ENCODE data around the gene DMBT1.

Gene DMBT1

DNA sequence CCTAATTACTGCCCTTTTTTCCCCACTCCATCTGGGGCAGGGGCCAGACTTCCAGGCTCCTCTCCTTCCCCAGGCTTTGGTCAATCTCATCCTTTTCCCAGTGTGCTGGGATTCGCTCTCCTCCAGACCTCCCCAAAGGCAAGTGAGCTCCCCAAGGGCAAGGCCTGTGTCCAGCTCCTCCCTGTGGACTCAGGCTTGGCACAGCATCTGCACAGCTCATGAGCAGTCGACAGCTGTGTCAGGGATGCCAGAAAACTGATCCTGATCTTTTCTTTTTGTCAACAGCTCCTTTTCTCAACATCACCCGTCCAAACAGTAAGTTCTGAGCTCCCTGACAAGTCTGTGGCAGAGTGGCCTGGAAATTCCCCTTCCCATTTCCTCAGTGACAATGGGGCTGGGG is 72.0 kb downstream of the DMBT1 start:
- FAIRE-seq (no peak), DNase-seq (ENCODE audit: insufficient read length, low spot score) (no peak)
- TF ChIP-seq PAX5 (IDR thresholded peaks at IDR 0.05; ENCODE audit: insufficient read depth, low read length, severe bottlenecking) = no peak
- TF ChIP-seq POLR2AphosphoS5 (IDR thresholded peaks at IDR 0.05; ENCODE audit: low read depth, low read length) = no peak
- no peak for TF ChIP-seq POU2F2 (IDR thresholded peaks at IDR 0.05; ENCODE audit: low read depth, low read length)
- TF ChIP-seq POLR2A (IDR thresholded peaks at IDR 0.05; ENCODE audit: low read depth, low read length) = no peak
- no peak for TF ChIP-seq TAF1 (IDR thresholded peaks at IDR 0.05; ENCODE audit: low read depth, low read length)
- no peak for TF ChIP-seq SPI1 (IDR thresholded peaks at IDR 0.05; ENCODE audit: low read depth, low read length)

- FAIRE-seq (no peak), DNase-seq (ENCODE audit: insufficient read length, low spot score) (no peak)
- no peak for TF ChIP-seq POLR2AphosphoS5 (IDR thresholded peaks at IDR 0.05; ENCODE audit: low read depth, low read length)
- TF ChIP-seq POLR2A (IDR thresholded peaks at IDR 0.05; ENCODE audit: low read depth, low read length) = no peak
- TF ChIP-seq SPI1 (IDR thresholded peaks at IDR 0.05; ENCODE audit: low read depth, low read length) = no peak
- no peak for TF ChIP-seq POU2F2 (IDR thresholded peaks at IDR 0.05; ENCODE audit: low read depth, low read length)
- TF ChIP-seq PAX5 (IDR thresholded peaks at IDR 0.05; ENCODE audit: insufficient read depth, low read length, severe bottlenecking) = no peak
- no peak for TF ChIP-seq TAF1 (IDR thresholded peaks at IDR 0.05; ENCODE audit: low read depth, low read length)
Measured at GRCh38 chr10:122636953-122637352, 76.4 kb downstream of the DMBT1 start.

DNA sequence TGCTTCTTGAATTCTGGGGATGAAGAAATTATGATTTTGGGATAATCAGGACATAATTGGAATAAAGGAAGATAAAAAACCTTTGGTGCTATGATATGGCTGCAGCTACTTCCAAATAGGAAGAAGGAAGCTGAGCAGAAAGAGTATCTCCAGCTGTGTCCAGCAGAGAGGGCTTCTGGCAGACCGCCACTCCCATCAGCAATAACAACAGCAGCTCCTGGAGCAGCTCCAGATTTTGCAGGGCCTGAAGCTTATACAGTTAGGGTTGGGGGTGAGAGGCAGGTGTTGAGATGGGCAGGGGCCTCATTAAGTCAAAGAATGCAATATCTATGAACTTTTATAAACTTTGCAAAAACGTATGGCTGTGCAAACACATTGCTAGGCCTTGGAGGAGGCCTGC is 76.8 kb downstream of the DMBT1 start:
- DNase-seq (ENCODE audit: insufficient read length, low spot score) (no peak), FAIRE-seq (no peak)
- no peak for TF ChIP-seq POLR2AphosphoS5 (IDR thresholded peaks at IDR 0.05; ENCODE audit: low read depth, low read length)

- no peak for DNase-seq (ENCODE audit: insufficient read length, low spot score)
Measured at GRCh38 chr10:122638106-122638505, 77.6 kb downstream of the DMBT1 start.

DNA sequence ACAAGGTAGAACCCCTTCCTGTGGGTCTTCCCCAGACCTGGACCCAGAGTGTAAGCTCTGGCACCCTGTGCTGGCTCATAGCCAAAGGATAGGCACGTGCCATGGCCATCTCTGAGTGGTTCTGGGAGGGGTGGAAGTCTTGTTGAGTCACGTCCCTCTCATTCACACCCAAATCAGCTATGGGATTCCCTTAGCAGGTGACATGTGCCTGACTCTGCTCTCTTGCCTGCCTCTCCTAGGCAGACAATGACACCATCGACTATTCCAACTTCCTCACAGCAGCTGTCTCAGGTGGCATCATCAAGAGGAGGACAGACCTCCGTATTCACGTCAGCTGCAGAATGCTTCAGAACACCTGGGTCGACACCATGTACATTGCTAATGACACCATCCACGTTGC is 79.2 kb downstream of the DMBT1 start:
- FAIRE-seq (no peak), DNase-seq (ENCODE audit: insufficient read length, low spot score) (no peak)
- TF ChIP-seq POU2F2 (IDR thresholded peaks at IDR 0.05; ENCODE audit: low read depth, low read length) = no peak
- no peak for TF ChIP-seq POLR2A (IDR thresholded peaks at IDR 0.05; ENCODE audit: low read depth, low read length)
- no peak for TF ChIP-seq TAF1 (IDR thresholded peaks at IDR 0.05; ENCODE audit: low read depth, low read length)
- TF ChIP-seq PAX5 (IDR thresholded peaks at IDR 0.05; ENCODE audit: insufficient read depth, low read length, severe bottlenecking) = no peak
- TF ChIP-seq POLR2AphosphoS5 (IDR thresholded peaks at IDR 0.05; ENCODE audit: low read depth, low read length) = no peak
- no peak for TF ChIP-seq SPI1 (IDR thresholded peaks at IDR 0.05; ENCODE audit: low read depth, low read length)

More at GRCh38 chr10:122638106-122638505, 77.6 kb downstream of the DMBT1 start:
- no peak for FAIRE-seq
- no peak for TF ChIP-seq SPI1 (IDR thresholded peaks at IDR 0.05; ENCODE audit: low read depth, low read length)

DNA sequence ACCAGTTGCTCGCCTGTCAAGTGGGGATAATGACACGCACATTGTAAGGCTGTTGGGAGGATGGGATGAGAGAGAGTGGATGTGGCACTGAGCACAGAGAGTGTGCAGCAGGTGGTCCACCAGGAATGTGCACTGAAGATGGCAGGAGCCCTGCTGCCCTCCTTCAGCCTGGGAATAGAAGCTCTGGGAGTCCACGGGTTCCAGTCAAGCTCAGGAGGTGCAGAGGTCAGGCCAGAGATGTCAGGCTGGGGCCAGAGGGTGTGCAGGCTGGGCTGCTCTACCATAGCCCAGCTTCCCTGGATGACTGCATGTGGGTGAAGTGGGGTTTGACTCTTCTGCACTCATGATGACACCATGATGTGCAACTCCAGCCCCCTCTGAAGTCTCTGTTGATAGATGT is 80.4 kb downstream of the DMBT1 start:
- DNase-seq (ENCODE audit: insufficient read length, low spot score) (no peak), FAIRE-seq (no peak)
- TF ChIP-seq POU2F2 (IDR thresholded peaks at IDR 0.05; ENCODE audit: low read depth, low read length) = no peak
- no peak for TF ChIP-seq POLR2AphosphoS5 (IDR thresholded peaks at IDR 0.05; ENCODE audit: low read depth, low read length)
- TF ChIP-seq TAF1 (IDR thresholded peaks at IDR 0.05; ENCODE audit: low read depth, low read length) = no peak
- no peak for TF ChIP-seq POLR2A (IDR thresholded peaks at IDR 0.05; ENCODE audit: low read depth, low read length)
- TF ChIP-seq SPI1 (IDR thresholded peaks at IDR 0.05; ENCODE audit: low read depth, low read length) = no peak
- TF ChIP-seq PAX5 (IDR thresholded peaks at IDR 0.05; ENCODE audit: insufficient read depth, low read length, severe bottlenecking) = no peak

DNA sequence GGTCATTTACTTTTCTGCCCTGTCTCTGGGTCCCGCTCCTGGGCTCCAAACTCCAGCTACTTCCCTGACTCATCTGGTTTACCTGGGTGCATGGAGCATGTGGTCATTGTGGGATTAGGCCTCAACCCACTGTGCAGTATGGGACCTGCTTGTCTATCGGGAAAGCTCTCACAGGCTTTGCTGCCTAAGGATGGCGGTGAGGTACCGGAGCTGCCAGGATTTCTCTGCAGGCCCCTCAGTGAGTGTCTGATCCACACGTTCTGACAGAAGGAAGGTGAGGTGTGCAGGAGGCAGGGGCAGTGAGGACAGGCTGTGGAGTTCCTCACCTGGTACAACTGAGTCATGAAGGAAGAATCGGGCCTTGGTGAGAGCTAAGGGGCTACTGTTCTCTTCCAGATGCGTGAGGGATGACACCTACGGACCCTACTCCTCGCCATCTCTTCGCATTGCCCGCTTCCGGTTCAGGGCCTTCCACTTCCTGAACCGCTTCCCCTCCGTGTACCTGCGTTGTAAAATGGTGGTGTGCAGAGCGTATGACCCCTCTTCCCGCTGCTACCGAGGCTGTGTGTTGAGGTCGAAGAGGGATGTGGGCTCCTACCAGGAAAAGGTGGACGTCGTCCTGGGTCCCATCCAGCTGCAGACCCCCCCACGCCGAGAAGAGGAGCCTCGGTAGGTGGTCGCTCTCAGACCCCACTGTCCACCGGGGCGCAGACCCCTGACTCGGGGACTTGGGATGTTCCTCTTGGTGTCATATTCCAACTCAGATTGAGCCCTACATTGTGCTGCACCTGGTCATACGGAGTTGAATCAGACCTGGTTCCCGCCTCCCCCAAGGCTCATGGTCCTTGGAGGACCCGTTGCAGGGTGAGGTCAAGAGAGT is 82.4 kb downstream of the DMBT1 start:
- DNase-seq (ENCODE audit: insufficient read length, low spot score) (no peak), FAIRE-seq (no peak)
- TF ChIP-seq TAF1 (IDR thresholded peaks at IDR 0.05; ENCODE audit: low read depth, low read length) (no peak), SPI1 (IDR thresholded peaks at IDR 0.05; ENCODE audit: low read depth, low read length) (no peak), POLR2AphosphoS5 (IDR thresholded peaks at IDR 0.05; ENCODE audit: low read depth, low read length) (no peak), POU2F2 (IDR thresholded peaks at IDR 0.05; ENCODE audit: low read depth, low read length) (no peak), PAX5 (IDR thresholded peaks at IDR 0.05; ENCODE audit: insufficient read depth, low read length, severe bottlenecking) (no peak), POLR2A (IDR thresholded peaks at IDR 0.05; ENCODE audit: low read depth, low read length) (no peak)

- no peak for FAIRE-seq
- no peak for TF ChIP-seq TAF1 (IDR thresholded peaks at IDR 0.05; ENCODE audit: low read depth, low read length)
- no peak for TF ChIP-seq POLR2AphosphoS5 (IDR thresholded peaks at IDR 0.05; ENCODE audit: low read depth, low read length)
- TF ChIP-seq POLR2A (IDR thresholded peaks at IDR 0.05; ENCODE audit: low read depth, low read length) = no peak
- no peak for TF ChIP-seq SPI1 (IDR thresholded peaks at IDR 0.05; ENCODE audit: low read depth, low read length)
- no peak for TF ChIP-seq POU2F2 (IDR thresholded peaks at IDR 0.05; ENCODE audit: low read depth, low read length)
- no peak for TF ChIP-seq PAX5 (IDR thresholded peaks at IDR 0.05; ENCODE audit: insufficient read depth, low read length, severe bottlenecking)
- DNase-seq (ENCODE audit: insufficient read length, low spot score) = no peak
Measured at GRCh38 chr10:122643931-122644534, 83.5 kb downstream of the DMBT1 start.

- TF ChIP-seq POLR2A (IDR thresholded peaks at IDR 0.05; ENCODE audit: low read depth, low read length) (no peak), POLR2AphosphoS5 (IDR thresholded peaks at IDR 0.05; ENCODE audit: low read depth, low read length) (no peak), PAX5 (IDR thresholded peaks at IDR 0.05; ENCODE audit: insufficient read depth, low read length, severe bottlenecking) (no peak), POU2F2 (IDR thresholded peaks at IDR 0.05; ENCODE audit: low read depth, low read length) (no peak), SPI1 (IDR thresholded peaks at IDR 0.05; ENCODE audit: low read depth, low read length) (no peak), TAF1 (IDR thresholded peaks at IDR 0.05; ENCODE audit: low read depth, low read length) (no peak)
- FAIRE-seq (no peak), DNase-seq (ENCODE audit: insufficient read length, low spot score) (no peak)
Measured at GRCh38 chr10:122646511-122647382, 86.2 kb downstream of the DMBT1 start.
